PC-3 (cell line): Measurements from ENCODE around the gene RNF32.

ENCODE experiments used
- CTCF ChIP-seq: fragments of 300-600 bp; sonication (generic); conservative IDR thresholded peaks from 2 replicates; pipeline ENCODE4 v1.5.1; 2017; ENCODE audit warnings: antibody characterized with exemption, low read depth, mild to moderate bottlenecking, low read length
- EZH2 ChIP-seq: fragments of 300-600 bp; sonication (generic); IDR thresholded peaks from one replicate; pipeline ENCODE4 v1.6.1; 2017; ENCODE audit warnings: antibody characterized with exemption, mild to moderate bottlenecking, low read length; ENCODE audit not compliant: unreplicated experiment
- EZH2phosphoT487 ChIP-seq: fragments of 300-600 bp; sonication (generic); IDR thresholded peaks from 2 replicates; pipeline ENCODE4 v1.6.1; 2018; ENCODE audit warnings: mild to moderate bottlenecking, antibody characterized with exemption, low read length, borderline replicate concordance

- TF ChIP-seq CTCF (no peak), EZH2 (no peak), EZH2phosphoT487 (no peak)
These were observed 24.5 kb downstream of the RNF32 start for GRCh38 chr7:156665101-156665500.
